ENCODE data around the gene C10orf90.

- no peak for TF ChIP-seq POLR2A (IDR thresholded peaks at IDR 0.05)
- TF ChIP-seq, protein P1, sequence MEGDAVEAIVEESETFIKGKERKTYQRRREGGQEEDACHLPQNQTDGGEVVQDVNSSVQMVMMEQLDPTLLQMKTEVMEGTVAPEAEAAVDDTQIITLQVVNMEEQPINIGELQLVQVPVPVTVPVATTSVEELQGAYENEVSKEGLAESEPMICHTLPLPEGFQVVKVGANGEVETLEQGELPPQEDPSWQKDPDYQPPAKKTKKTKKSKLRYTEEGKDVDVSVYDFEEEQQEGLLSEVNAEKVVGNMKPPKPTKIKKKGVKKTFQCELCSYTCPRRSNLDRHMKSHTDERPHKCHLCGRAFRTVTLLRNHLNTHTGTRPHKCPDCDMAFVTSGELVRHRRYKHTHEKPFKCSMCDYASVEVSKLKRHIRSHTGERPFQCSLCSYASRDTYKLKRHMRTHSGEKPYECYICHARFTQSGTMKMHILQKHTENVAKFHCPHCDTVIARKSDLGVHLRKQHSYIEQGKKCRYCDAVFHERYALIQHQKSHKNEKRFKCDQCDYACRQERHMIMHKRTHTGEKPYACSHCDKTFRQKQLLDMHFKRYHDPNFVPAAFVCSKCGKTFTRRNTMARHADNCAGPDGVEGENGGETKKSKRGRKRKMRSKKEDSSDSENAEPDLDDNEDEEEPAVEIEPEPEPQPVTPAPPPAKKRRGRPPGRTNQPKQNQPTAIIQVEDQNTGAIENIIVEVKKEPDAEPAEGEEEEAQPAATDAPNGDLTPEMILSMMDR (IDR thresholded peaks at IDR 0.05) = no peak
These were observed 26.2 kb upstream of the C10orf90 start for GRCh38 chr10:126696684-126697083.

Data from ovary (tissue), 3 donors.